ENCODE measurements around the gene WNK1. TPM values are rescaled to one million over a fixed set of nuclear protein-coding genes. Genes with fewer than 3 reads are reported as not detected.
"Not testable (repeated sequence)": the region's sequence is repeated elsewhere in the genome, so short reads cannot be mapped to it uniquely, and the experiment has no call there.

WNK1 gene
- total RNA-seq, 4 donors from 2014 or later, result 153 to 220 (median 178) TPM

DNA sequence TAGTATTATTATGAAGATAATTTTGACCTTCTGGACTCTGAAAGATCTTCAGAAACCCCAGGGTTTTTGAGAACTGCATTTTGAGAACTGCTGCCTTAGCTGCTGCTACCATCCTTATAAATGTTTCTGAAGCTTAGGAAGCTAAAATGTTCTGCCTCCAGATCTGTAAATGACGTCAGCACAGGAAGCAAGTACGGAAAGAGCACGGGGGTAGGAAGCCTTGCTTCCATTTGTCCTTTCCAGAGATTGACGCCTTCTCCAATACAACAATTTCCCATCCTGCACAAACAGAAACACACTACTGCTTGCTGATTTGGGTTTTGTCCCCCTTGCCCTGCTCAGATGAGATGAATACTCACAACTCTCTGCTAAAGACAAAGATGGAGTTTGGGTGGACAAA, 179.2 kb downstream of the WNK1 start:
- Histone ChIP-seq H3K36me3 (peaks cover 4 to 73% (median 14%) of the 10 kb centered on the region in 3 donors), H3K27ac (no peak overlapping the region), H3K27me3 (no peaks in the 10 kb centered on the region), H3K4me1 (no peaks in the 10 kb centered on the region), H3K9me3 (no peaks in the 10 kb centered on the region), H3K4me3 (no peak overlapping the region)
- WGBS, 2 donors, result 79 to 82% methylated on average over 4 of the region's 4 CpGs
- DNase-seq (ENCODE audit: low spot score in 2 of 2), result no peak
- TF ChIP-seq, protein P1, sequence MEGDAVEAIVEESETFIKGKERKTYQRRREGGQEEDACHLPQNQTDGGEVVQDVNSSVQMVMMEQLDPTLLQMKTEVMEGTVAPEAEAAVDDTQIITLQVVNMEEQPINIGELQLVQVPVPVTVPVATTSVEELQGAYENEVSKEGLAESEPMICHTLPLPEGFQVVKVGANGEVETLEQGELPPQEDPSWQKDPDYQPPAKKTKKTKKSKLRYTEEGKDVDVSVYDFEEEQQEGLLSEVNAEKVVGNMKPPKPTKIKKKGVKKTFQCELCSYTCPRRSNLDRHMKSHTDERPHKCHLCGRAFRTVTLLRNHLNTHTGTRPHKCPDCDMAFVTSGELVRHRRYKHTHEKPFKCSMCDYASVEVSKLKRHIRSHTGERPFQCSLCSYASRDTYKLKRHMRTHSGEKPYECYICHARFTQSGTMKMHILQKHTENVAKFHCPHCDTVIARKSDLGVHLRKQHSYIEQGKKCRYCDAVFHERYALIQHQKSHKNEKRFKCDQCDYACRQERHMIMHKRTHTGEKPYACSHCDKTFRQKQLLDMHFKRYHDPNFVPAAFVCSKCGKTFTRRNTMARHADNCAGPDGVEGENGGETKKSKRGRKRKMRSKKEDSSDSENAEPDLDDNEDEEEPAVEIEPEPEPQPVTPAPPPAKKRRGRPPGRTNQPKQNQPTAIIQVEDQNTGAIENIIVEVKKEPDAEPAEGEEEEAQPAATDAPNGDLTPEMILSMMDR (IDR thresholded peaks at IDR 0.05), result no peak
- TF ChIP-seq POLR2A (IDR thresholded peaks at IDR 0.05) (no peak), EP300 (IDR thresholded peaks at IDR 0.05) (no peak)

DNA sequence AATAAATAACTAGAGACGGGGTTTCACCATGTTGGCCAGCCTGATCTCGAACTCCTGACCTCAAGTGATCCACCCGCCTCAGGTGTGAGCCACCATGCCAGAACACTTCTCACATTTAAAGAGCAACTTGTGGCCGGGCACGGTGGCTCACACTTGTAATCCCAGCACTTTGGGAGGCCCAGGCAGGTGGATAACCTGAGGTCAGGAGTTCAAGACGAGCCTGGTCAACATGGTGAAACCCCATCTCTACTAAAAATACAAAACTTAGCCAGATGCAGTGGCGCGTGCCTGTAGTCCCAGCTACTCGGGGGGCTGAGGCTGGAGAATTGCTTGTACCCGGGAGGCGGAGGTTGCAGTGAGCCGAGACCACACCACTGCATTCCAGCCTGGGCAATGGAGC, 183.5 kb downstream of the WNK1 start:
- not testable (repeated sequence) for H3K4me3 ChIP-seq; H3K4me1 ChIP-seq; H3K9me3 ChIP-seq; DNase-seq (ENCODE audit: low spot score in 2 of 2); H3K27me3 ChIP-seq; H3K27ac ChIP-seq
- peaks cover 0 to 65% (median 0%) of the 10 kb centered on the region in 3 donors for H3K36me3 ChIP-seq
- 94% methylated on average over 12 of the region's 12 CpGs for WGBS, 2 donors

DNA sequence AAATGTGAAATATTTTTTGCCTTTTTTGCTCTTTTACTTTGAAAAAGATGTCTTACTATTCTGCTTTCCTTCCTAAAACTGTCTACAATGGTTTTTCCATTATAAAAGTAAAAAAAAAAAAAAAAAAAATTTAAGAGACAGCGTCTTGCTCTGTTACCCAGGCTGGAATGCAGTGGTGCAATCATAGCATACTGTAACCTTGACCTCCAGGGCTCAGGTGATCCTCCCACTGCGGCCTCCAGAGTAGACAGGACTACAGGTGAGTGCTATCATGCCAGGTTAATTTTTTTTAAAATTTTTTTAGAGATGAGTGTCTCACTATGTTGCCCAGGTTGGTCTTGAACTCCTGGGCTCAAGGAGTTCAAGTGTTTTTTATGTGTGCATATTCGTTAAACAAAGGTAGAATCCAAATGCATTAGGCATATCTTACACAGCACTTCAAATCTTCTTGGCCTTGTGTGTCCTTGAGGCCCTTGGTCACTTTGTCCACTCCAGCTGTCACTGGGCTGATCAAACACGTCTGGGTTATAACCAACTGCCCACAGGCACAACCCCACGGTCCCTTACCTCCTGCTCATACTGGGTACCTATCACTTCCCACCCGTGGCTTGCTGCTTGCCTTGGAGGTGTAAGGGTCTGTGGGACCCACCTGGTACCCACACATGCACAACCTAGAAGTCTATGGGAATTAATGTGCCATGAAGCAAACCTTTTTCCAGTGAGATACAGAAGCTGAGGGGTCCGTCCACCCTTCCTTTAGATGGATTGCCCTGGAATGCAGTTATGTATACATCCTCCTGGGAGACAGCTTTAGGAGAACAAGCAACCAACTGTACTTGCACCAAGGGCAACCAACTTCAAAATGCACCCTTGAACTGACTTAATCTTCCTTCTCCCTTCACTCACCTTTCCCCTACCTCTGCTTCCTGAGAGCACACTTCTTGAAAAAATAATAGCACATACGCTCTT, 184.3 kb downstream of the WNK1 start:
- no peaks in the 10 kb centered on the region for H3K4me1 ChIP-seq
- H3K4me3 ChIP-seq, result no peak overlapping the region
- no peak for DNase-seq (ENCODE audit: low spot score in 2 of 2)
- TF ChIP-seq POLR2A (IDR thresholded peaks at IDR 0.05), result no peak
- TF ChIP-seq, protein P1 (IDR thresholded peaks at IDR 0.05), result no peak
- no peak for TF ChIP-seq EP300 (IDR thresholded peaks at IDR 0.05)
- H3K27ac ChIP-seq, result no peak overlapping the region
- H3K9me3 ChIP-seq, result no peaks in the 10 kb centered on the region
- H3K36me3 ChIP-seq, result peaks cover 0 to 63% (median 0%) of the 10 kb centered on the region in 3 donors
- 82 to 89% methylated on average over 8 of the region's 8 CpGs for WGBS, 2 donors
- H3K27me3 ChIP-seq, result no peaks in the 10 kb centered on the region

DNA sequence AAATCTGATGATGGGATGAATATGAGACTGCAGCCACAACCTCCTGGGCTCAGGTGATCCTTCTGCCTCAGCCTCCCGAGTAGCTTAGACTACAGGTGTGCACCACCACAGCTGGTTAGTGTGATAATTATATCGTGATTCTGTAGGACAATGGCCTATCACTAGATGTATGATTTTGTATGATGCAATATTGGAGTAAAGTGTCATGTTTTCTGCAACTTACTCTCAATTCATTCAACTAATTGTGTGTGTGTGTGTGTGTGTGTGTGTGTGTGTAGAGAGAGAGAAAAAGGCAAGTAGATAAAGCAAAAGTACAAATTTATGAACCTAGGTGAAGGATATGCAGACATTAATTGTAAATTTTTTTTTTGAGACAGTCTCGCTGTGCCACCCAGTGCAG, 186.4 kb downstream of the WNK1 start:
- no peaks in the 10 kb centered on the region for H3K4me1 ChIP-seq
- no peaks in the 10 kb centered on the region for H3K27me3 ChIP-seq
- 98 to 99% methylated on average over 3 of the region's 3 CpGs for WGBS, 2 donors
- no peak overlapping the region for H3K4me3 ChIP-seq
- DNase-seq (ENCODE audit: low spot score in 2 of 2), result no peak
- peaks cover 0 to 73% (median 0%) of the 10 kb centered on the region in 3 donors for H3K36me3 ChIP-seq
- TF ChIP-seq, protein P1 (IDR thresholded peaks at IDR 0.05), result no peak
- no peak for TF ChIP-seq EP300 (IDR thresholded peaks at IDR 0.05)
- TF ChIP-seq POLR2A (IDR thresholded peaks at IDR 0.05), result no peak
- H3K9me3 ChIP-seq, result no peaks in the 10 kb centered on the region
- no peak overlapping the region for H3K27ac ChIP-seq

DNA sequence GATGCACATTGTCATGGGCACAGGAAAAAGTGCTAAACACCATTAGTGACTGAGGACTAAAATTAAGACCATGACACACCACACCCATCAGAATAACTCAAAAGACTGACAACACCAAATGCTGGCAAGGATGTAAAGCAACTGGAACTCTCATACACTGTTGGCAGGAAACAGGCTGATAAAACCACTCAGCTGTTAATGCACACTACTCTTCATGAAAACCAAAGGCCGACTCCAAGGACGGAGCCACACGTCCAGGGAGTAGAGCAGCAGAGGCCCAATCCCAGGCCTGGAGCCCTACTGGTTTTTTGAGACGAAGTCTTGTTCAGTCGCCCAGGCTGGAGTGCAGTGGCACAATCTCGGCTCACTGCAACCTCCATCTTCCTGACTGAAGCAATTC, 190.7 kb downstream of the WNK1 start:
- Histone ChIP-seq H3K4me1 (peaks cover 0 to 21% (median 1%) of the 10 kb centered on the region in 4 donors), H3K9me3 (no peaks in the 10 kb centered on the region), H3K4me3 (no peak overlapping the region), H3K27ac (no peak overlapping the region), H3K36me3 (peaks cover 0 to 59% (median 0%) of the 10 kb centered on the region in 3 donors), H3K27me3 (no peaks in the 10 kb centered on the region)
- DNase-seq (ENCODE audit: low spot score in 2 of 2), result no peak
- 85 to 90% methylated on average over 6 of the region's 6 CpGs for WGBS, 2 donors
- TF ChIP-seq EP300 (IDR thresholded peaks at IDR 0.05) (no peak), POLR2A (IDR thresholded peaks at IDR 0.05) (no peak)
- TF ChIP-seq, protein P1 (IDR thresholded peaks at IDR 0.05), result no peak
